ENCODE measurements around the gene SCN5A.

SCN5A gene

GRCh38 chr3:38558864-38559263, 90.6 kb downstream of the SCN5A start:
- H3K27ac Mint-ChIP-seq: no peak overlapping the region
- no peaks in the 10 kb centered on the region for H3K4me1 Mint-ChIP-seq
- DNase-seq (ENCODE audit: low spot score in 2 of 2) (no peak), ATAC-seq (no peak)
- H3K36me3 Mint-ChIP-seq: no peaks in the 10 kb centered on the region
- no peak overlapping the region for H3K4me3 Mint-ChIP-seq
- no peaks in the 10 kb centered on the region for H3K9me3 Mint-ChIP-seq

- H3K4me3 Mint-ChIP-seq: no peak overlapping the region
- H3K27ac Mint-ChIP-seq: no peak overlapping the region
- ATAC-seq (peak; percentile 5), DNase-seq (ENCODE audit: low spot score in 2 of 2) (no peak)
- H3K9me3 Mint-ChIP-seq: no peaks in the 10 kb centered on the region
- no peaks in the 10 kb centered on the region for H3K36me3 Mint-ChIP-seq
- no peaks in the 10 kb centered on the region for H3K4me1 Mint-ChIP-seq
Observed at GRCh38 chr3:38556640-38557358, 92.7 kb downstream of the SCN5A start.

GRCh38 chr3:38555926-38556325, 93.6 kb downstream of the SCN5A start:
- Mint-ChIP-seq H3K9me3 (no peaks in the 10 kb centered on the region), H3K27ac (no peak overlapping the region), H3K4me1 (no peaks in the 10 kb centered on the region), H3K4me3 (no peak overlapping the region), H3K36me3 (no peaks in the 10 kb centered on the region)
- ATAC-seq (no peak), DNase-seq (ENCODE audit: low spot score in 2 of 2) (no peak)

GRCh38 chr3:38555149-38555840, 94.2 kb downstream of the SCN5A start:
- no peaks in the 10 kb centered on the region for H3K9me3 Mint-ChIP-seq
- no peak for DNase-seq (ENCODE audit: low spot score in 2 of 2)
- no peak overlapping the region for H3K27ac Mint-ChIP-seq
- ATAC-seq: no peak
- no peaks in the 10 kb centered on the region for H3K4me1 Mint-ChIP-seq
- no peaks in the 10 kb centered on the region for H3K36me3 Mint-ChIP-seq
- no peak overlapping the region for H3K4me3 Mint-ChIP-seq

GRCh38 chr3:38554127-38554827, 95.2 kb downstream of the SCN5A start:
- ATAC-seq (no peak), DNase-seq (ENCODE audit: low spot score in 2 of 2) (no peak)
- Mint-ChIP-seq H3K9me3 (no peaks in the 10 kb centered on the region), H3K27ac (no peak overlapping the region), H3K36me3 (no peaks in the 10 kb centered on the region), H3K4me1 (no peaks in the 10 kb centered on the region), H3K4me3 (no peak overlapping the region)

GRCh38 chr3:38553071-38553470, 96.4 kb downstream of the SCN5A start:
- DNase-seq (ENCODE audit: low spot score in 2 of 2): no peak
- no peak for ATAC-seq
- Mint-ChIP-seq H3K27ac (no peak overlapping the region), H3K4me1 (no peaks in the 10 kb centered on the region), H3K36me3 (no peaks in the 10 kb centered on the region), H3K9me3 (no peaks in the 10 kb centered on the region), H3K4me3 (no peak overlapping the region)

GRCh38 chr3:38552364-38552763, 97.1 kb downstream of the SCN5A start:
- Mint-ChIP-seq H3K4me3 (no peak overlapping the region), H3K36me3 (no peaks in the 10 kb centered on the region), H3K27ac (no peak overlapping the region), H3K4me1 (no peaks in the 10 kb centered on the region), H3K9me3 (no peaks in the 10 kb centered on the region)
- ATAC-seq (no peak), DNase-seq (ENCODE audit: low spot score in 2 of 2) (no peak)

GRCh38 chr3:38551026-38551832, 98.3 kb downstream of the SCN5A start:
- no peaks in the 10 kb centered on the region for H3K9me3 Mint-ChIP-seq
- no peaks in the 10 kb centered on the region for H3K36me3 Mint-ChIP-seq
- ATAC-seq (no peak), DNase-seq (ENCODE audit: low spot score in 2 of 2) (no peak)
- H3K4me3 Mint-ChIP-seq: no peak overlapping the region
- peak overlapping the region; percentile 63 for H3K27ac Mint-ChIP-seq
- H3K4me1 Mint-ChIP-seq: no peaks in the 10 kb centered on the region

- no peak for DNase-seq (ENCODE audit: low spot score in 2 of 2)
- ATAC-seq: no peak
- Mint-ChIP-seq H3K36me3 (no peaks in the 10 kb centered on the region), H3K9me3 (no peaks in the 10 kb centered on the region), H3K4me3 (no peak overlapping the region), H3K4me1 (no peaks in the 10 kb centered on the region), H3K27ac (no peak overlapping the region)
Observed at GRCh38 chr3:38549957-38550840, 99.3 kb downstream of the SCN5A start.

- DNase-seq (ENCODE audit: low spot score in 2 of 2) (no peak), ATAC-seq (no peak)
- Mint-ChIP-seq H3K27ac (no peak overlapping the region), H3K9me3 (no peaks in the 10 kb centered on the region), H3K36me3 (no peaks in the 10 kb centered on the region), H3K4me3 (no peak overlapping the region), H3K4me1 (no peaks in the 10 kb centered on the region)
Observed at GRCh38 chr3:38549486-38549885, 100.0 kb downstream of the SCN5A start.

- no peak for ATAC-seq
- Mint-ChIP-seq H3K9me3 (no peaks in the 10 kb centered on the region), H3K36me3 (no peaks in the 10 kb centered on the region), H3K4me3 (no peak overlapping the region), H3K27ac (no peak overlapping the region), H3K4me1 (no peaks in the 10 kb centered on the region)
- no peak for DNase-seq (ENCODE audit: low spot score in 2 of 2)
Observed at GRCh38 chr3:38549082-38549481, 100.4 kb downstream of the SCN5A start.

- Mint-ChIP-seq H3K9me3 (no peaks in the 10 kb centered on the region), H3K4me3 (no peak overlapping the region), H3K27ac (no peak overlapping the region), H3K36me3 (no peaks in the 10 kb centered on the region), H3K4me1 (no peaks in the 10 kb centered on the region)
- no peak for DNase-seq (ENCODE audit: low spot score in 2 of 2)
- ATAC-seq: no peak
Observed at GRCh38 chr3:38548154-38548931, 101.1 kb downstream of the SCN5A start.

- H3K27ac Mint-ChIP-seq: no peak overlapping the region
Observed at GRCh38 chr3:38545983-38546382, 103.5 kb downstream of the SCN5A start.

GRCh38 chr3:38545550-38545949, 103.9 kb downstream of the SCN5A start:
- peaks cover 7% of the 10 kb centered on the region for H3K36me3 Mint-ChIP-seq
- DNase-seq (ENCODE audit: low spot score in 2 of 2) (no peak), ATAC-seq (no peak)
- H3K4me3 Mint-ChIP-seq: no peak overlapping the region
- H3K4me1 Mint-ChIP-seq: no peaks in the 10 kb centered on the region
- H3K9me3 Mint-ChIP-seq: no peaks in the 10 kb centered on the region
- H3K27ac Mint-ChIP-seq: no peak overlapping the region

More at GRCh38 chr3:38545983-38546382, 103.5 kb downstream of the SCN5A start:
- no peak for ATAC-seq
- peaks cover 5% of the 10 kb centered on the region for H3K36me3 Mint-ChIP-seq
- H3K4me1 Mint-ChIP-seq: no peaks in the 10 kb centered on the region
- H3K9me3 Mint-ChIP-seq: no peaks in the 10 kb centered on the region
- H3K4me3 Mint-ChIP-seq: no peak overlapping the region
- no peak for DNase-seq (ENCODE audit: low spot score in 2 of 2)

Data from stimulated activated effector memory CD8-positive, alpha-beta T cell treated with anti-CD3 and anti-CD28 coated beads, Interleukin-12 subunit alpha, Interleukin-12 subunit beta, amount 100 ng/mL, for 72 hours (primary cell).